GM12892 (cell line): ENCODE measurements around the gene DCDC1.

ENCODE experiments used
- POLR2A ChIP-seq: IDR thresholded peaks from 2 replicates; pipeline ENCODE4 v1.6.1; 2011; ENCODE audit warnings: low read depth, low read length, control low read depth
- POLR2AphosphoS5 ChIP-seq: IDR thresholded peaks from 2 replicates; pipeline ENCODE4 v1.6.1; 2011; ENCODE audit warnings: low read depth, low read length, control low read depth

DNA sequence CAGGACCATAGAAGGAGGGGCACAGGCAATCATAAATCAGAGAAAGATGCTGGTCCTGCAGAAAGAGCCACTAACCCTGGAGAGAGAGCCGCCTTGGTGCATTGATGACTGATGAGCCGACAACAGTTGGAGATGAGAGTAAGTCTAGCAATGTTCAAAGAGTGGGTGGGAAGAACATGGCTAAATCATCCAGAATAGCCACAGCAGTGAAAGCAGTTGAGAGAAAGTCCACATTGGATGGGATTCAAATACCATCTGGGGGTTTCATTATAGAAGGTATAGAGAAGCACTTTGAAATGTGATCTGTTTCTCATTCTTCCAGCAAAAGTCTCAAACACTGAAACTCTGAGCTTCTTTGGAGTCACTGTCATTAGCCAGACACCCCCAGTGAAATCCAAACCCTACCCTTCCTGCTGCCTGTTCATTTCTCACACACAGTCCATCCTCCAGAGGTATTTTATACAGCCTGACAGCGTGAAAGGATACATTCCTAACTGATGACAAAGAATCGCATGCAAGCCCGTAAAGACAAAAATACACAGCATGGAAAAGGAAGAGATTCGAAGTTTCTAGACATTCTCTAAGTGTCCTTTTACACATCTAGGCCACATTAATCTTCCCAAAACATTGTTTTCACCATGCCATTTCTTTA, 480.3 kb downstream of the DCDC1 start:
- TF ChIP-seq POLR2A (no peak), POLR2AphosphoS5 (no peak)
